ENCODE data around the gene PCDHGA8. TPM values are rescaled to one million over a fixed set of nuclear protein-coding genes. Genes with fewer than 3 reads are reported as not detected.
A peak's percentile ranks its signal among the peaks of the same experiment; 100 is the strongest.
"Not testable (repeated sequence)": the region's sequence is repeated elsewhere in the genome, so short reads cannot be mapped to it uniquely, and the experiment has no call there.

PCDHGA8 gene
- not detected for total RNA-seq

DNA sequence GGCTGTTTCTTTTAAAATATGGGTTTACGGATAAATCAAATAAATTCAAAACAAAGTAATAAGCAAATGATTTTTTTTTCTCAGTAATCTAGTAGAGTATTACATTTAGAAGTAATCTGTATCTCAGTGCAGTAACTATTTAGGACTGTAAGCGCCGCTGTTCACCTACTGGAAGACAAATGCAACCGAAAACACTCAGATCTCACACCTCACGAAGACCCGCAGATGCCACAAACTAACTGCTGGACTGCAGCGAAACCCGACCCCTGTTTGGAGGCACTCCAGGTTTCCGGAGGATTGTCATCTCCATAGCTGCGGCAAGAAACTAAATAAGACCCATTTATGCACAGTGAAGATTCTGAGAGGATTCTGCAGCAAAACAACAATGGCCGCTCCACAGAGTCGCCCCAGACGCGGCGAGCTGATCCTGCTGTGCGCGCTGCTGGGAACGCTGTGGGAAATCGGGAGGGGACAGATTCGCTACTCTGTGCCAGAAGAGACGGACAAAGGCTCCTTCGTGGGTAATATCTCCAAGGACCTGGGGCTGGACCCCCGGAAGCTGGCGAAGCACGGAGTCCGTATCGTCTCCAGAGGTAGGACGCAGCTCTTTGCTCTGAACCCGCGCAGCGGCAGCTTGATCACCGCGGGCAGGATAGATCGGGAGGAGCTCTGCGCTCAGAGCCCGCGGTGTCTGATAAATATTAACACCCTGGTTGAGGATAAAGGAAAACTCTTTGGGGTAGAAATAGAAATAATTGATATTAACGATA, at the start of gene PCDHGA8:
Gene PCDHGA8, plus strand, starts transcription at position 205 of the 770 bp plus-strand sequence. Its CDS starts 181 bp downstream, at position 386.
- ChIA-PET POLR2A (no interaction called here), CTCF (interaction anchor here (1.4 kb wide), 1 partner anchor 20 kb away, joined by 5 read pairs; the partner anchor contains the start of gene PCDHGA10)
- no peak for DNase-seq
- Mint-ChIP-seq H3K27me3 (peaks cover 36% of the 10 kb centered on the region), H3K9me3 (peaks cover 18% of the 10 kb centered on the region), H3K4me1 (no peaks in the 10 kb centered on the region), H3K36me3 (ENCODE audit: low read depth) (peaks cover 6% of the 10 kb centered on the region), H3K27ac (no peak within 1 kb of the TSS), H3K4me3 (no peak within 1 kb of the TSS)

DNA sequence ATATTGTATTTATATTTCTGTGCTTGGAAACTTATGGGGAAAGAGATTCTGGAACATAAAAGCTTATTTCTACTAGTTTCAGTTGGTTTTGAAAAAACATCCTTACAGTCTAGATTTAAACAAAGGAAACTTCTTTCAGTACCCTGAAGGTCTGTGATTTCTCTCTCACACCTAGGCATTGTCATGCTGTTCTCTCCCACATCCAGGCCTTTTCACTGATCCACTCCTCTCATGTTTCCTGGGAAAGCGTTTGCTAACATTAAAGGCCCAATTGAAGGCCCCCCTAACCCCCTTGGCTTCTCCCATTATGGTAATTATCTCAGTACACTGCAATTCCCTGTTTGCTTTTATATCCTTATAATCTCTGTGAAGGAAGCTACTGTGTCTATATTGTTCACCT, 49.7 kb upstream of the PCDHGA8 start:
- POLR2A ChIA-PET: interaction anchor here (0.6 kb wide), 2 partner anchors 59 to 92 kb away, joined by 3 read pairs; no protein-coding TSS in a partner anchor
- Mint-ChIP-seq H3K4me3 (no peak overlapping the region), H3K4me1 (no peaks in the 10 kb centered on the region), H3K27ac (no peak overlapping the region), H3K9me3 (peaks cover 31% of the 10 kb centered on the region), H3K27me3 (peaks cover 13% of the 10 kb centered on the region), H3K36me3 (ENCODE audit: low read depth) (peaks cover 5% of the 10 kb centered on the region)
- CTCF ChIA-PET: interaction anchor here (1.7 to 2.7 kb wide), 2 partner anchors 22 to 79 kb away, joined by 3 to 12 read pairs; partner anchors contain the start of gene TAF7
- DNase-seq: no peak

DNA sequence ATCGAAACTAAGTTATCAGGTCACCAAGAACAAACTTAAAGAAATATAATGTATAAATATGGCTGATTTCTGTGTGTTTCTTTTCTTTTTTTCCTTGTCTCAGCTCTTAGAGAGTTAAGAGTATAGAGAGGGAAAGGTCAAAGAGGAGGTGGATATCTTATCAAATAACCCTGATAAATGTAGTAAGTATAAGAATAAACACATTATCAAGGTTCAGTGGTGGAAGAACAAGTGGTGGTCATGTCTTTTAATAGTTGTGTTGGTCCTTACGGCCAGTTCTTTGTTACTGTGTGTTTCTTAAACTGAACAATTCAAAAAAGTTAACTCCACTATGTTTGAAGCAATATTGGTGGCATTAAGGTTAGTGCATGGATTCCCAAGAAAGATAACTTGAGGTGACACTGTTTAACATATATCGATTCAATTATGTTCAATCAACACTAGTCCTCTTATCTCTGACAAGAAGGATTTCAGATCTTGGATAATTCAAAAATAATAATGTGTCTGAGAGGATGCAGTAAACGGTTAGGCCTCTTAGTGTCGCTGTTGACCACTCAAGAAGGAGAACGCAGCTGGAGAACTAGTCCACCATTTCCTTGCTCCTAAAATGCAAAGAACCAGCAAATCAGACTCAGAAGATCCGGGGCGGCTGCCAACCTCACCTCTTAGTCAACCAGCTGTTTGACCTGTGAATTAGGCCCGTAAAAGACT, 49.0 kb upstream of the PCDHGA8 start, which contains the start of gene PCDHGA3:
Gene PCDHGA3, plus strand, starts transcription at position 588 of the 711 bp plus-strand sequence. CDS start 205 bp downstream, outside the sequence.
- ChIA-PET POLR2A (interaction anchor here (0.6 kb wide), 1 partner anchor 59 kb away, joined by 3 read pairs; no protein-coding TSS in a partner anchor), CTCF (interaction anchor here (0.5 to 2.7 kb wide), 5 partner anchors 13 to 78 kb away, joined by 3 to 12 read pairs (median 3); partner anchors contain the start of gene TAF7)
- Mint-ChIP-seq H3K27me3 (peaks cover 9% of the 10 kb centered on the region), H3K4me1 (no peaks in the 10 kb centered on the region), H3K4me3 (peak within 1 kb of the TSS; percentile 44), H3K27ac (no peak within 1 kb of the TSS), H3K9me3 (peaks cover 31% of the 10 kb centered on the region), H3K36me3 (ENCODE audit: low read depth) (peaks cover 5% of the 10 kb centered on the region)
- DNase-seq: no peak

DNA sequence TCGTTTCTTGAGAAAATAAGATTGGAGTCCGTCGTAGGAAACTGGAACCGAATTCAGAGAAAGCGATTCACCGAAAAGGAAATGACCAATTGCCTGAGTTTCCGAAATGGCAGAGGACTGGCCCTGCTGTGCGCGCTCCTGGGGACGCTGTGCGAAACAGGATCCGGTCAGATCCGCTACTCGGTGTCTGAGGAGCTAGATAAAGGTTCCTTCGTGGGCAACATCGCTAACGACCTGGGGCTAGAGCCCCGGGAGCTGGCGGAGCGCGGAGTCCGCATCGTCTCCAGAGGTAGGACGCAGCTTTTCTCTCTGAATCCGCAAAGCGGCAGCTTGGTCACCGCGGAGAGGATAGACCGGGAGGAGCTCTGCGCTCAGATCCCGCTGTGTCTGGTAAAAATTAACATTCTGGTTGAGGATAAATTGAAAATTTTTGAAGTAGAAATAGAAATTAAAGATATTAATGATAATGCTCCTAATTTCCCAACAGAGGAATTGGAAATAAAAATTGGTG, 48.4 kb upstream of the PCDHGA8 start:
- POLR2A ChIA-PET: no interaction called here
- no peak for DNase-seq
- no peak overlapping the region for H3K27ac Mint-ChIP-seq
- H3K27me3 Mint-ChIP-seq: peaks cover 5% of the 10 kb centered on the region
- CTCF ChIA-PET: interaction anchor here (0.9 to 2.7 kb wide), 3 partner anchors 24 to 77 kb away, joined by 3 to 12 read pairs (median 3); partner anchors contain the start of gene TAF7
- peak overlapping the region; percentile 44 for H3K4me3 Mint-ChIP-seq
- peaks cover 31% of the 10 kb centered on the region for H3K9me3 Mint-ChIP-seq
- H3K4me1 Mint-ChIP-seq: no peaks in the 10 kb centered on the region
- peaks cover 5% of the 10 kb centered on the region for H3K36me3 Mint-ChIP-seq (ENCODE audit: low read depth)

DNA sequence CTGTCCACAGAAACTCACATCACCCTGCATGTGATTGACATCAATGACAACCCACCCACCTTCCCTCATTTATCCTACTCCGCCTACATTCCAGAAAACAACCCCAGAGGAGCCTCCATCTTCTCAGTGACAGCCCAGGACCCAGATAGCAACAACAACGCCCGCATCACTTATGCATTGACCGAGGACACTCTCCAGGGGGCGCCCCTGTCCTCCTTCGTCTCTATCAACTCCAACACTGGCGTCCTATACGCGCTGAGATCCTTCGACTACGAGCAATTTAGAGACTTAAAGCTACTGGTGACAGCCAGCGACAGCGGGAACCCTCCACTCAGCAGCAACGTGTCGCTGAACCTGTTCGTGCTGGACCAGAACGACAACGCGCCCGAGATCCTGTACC, 47.1 kb upstream of the PCDHGA8 start:
- H3K4me1 Mint-ChIP-seq: peaks cover 2% of the 10 kb centered on the region
- H3K36me3 Mint-ChIP-seq (ENCODE audit: low read depth): peaks cover 7% of the 10 kb centered on the region
- no peak for DNase-seq
- POLR2A ChIA-PET: no interaction called here
- no peak overlapping the region for H3K4me3 Mint-ChIP-seq
- no peak overlapping the region for H3K27ac Mint-ChIP-seq
- H3K9me3 Mint-ChIP-seq: peaks cover 27% of the 10 kb centered on the region
- CTCF ChIA-PET: no interaction called here
- H3K27me3 Mint-ChIP-seq: peaks cover 3% of the 10 kb centered on the region

DNA sequence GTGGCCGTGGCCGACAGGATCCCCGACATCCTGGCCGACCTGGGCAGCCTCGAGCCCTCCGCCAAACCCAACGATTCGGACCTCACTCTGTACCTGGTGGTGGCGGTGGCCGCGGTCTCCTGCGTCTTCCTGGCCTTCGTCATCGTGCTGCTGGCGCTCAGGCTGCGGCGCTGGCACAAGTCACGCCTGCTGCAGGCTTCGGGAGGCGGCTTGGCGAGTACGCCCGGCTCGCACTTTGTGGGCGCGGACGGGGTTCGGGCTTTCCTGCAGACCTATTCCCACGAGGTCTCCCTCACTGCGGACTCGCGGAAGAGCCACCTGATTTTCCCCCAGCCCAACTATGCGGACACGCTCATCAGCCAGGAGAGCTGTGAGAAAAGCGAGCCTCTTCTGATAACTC, 46.4 kb upstream of the PCDHGA8 start:
- H3K27me3 Mint-ChIP-seq; DNase-seq; H3K27ac Mint-ChIP-seq; CTCF ChIA-PET; H3K4me1 Mint-ChIP-seq; H3K4me3 Mint-ChIP-seq; POLR2A ChIA-PET; H3K36me3 Mint-ChIP-seq (ENCODE audit: low read depth): not testable (repeated sequence)
- H3K9me3 Mint-ChIP-seq: peaks cover 27% of the 10 kb centered on the region

DNA sequence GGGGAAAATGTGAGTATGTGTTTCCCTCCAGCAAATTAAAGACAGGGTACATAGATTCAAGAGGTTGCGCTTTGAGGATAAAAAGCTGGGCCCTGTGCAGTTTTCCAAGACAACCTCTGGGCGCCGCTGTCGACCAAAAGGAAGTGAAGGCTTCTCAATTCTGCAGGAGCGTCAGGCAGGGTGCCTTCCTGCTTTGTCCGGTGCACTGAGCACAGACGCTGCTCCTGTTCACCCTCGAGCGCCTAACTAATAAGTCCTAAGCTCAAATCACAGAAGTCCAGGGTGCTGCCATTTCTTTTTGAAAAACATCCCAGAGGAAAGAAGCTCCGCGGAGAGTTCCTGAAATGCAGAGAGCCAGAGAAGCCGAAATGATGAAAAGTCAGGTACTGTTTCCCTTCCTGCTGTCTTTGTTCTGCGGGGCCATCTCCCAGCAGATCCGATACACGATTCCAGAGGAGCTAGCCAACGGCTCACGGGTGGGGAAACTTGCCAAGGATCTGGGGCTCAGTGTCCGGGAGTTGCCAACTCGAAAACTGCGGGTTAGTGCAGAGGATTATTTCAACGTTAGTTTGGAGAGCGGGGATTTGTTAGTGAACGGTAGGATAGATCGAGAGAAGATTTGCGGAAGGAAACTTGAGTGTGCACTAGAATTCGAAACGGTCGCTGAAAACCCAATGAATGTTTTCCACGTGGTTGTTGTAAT, 42.4 kb upstream of the PCDHGA8 start, which contains the start of gene PCDHGB1:
Gene PCDHGB1, plus strand, starts transcription at position 183 of the 703 bp plus-strand sequence. Its CDS starts 162 bp downstream, at position 345.
- Mint-ChIP-seq H3K4me3 (no peak within 1 kb of the TSS), H3K27ac (no peak within 1 kb of the TSS), H3K4me1 (peaks cover 2% of the 10 kb centered on the region), H3K27me3 (peaks cover 10% of the 10 kb centered on the region), H3K36me3 (ENCODE audit: low read depth) (peaks cover 8% of the 10 kb centered on the region), H3K9me3 (peaks cover 20% of the 10 kb centered on the region)
- CTCF ChIA-PET: interaction anchor here (0.9 to 1.4 kb wide), 8 partner anchors 19 to 214 kb away, joined by 3 to 4 read pairs (median 3); partner anchors contain the start of genes PCDHGA1, PCDHGB3, PCDHGB7 and TAF7
- POLR2A ChIA-PET: interaction anchor here (1.0 kb wide), 1 partner anchor 29 kb away, joined by 3 read pairs; the partner anchor contains the start of gene TAF7
- DNase-seq: peak; percentile 47

DNA sequence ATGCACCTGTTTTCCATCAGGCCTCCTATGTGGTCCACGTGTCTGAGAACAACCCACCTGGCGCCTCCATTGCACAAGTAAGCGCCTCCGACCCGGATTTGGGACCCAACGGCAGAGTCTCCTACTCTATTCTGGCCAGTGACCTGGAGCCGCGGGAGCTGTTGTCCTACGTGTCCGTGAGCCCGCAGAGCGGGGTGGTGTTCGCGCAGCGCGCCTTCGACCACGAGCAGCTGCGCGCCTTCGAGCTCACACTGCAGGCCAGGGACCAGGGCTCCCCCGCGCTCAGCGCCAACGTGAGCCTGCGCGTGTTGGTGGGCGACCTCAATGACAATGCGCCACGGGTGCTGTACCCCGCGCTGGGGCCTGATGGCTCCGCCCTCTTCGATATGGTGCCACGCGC, 40.8 kb upstream of the PCDHGA8 start:
- CTCF ChIA-PET: no interaction called here
- peaks cover 12% of the 10 kb centered on the region for H3K9me3 Mint-ChIP-seq
- no peak for DNase-seq
- H3K27me3 Mint-ChIP-seq: peaks cover 14% of the 10 kb centered on the region
- no peak overlapping the region for H3K27ac Mint-ChIP-seq
- H3K4me3 Mint-ChIP-seq: no peak overlapping the region
- peaks cover 2% of the 10 kb centered on the region for H3K4me1 Mint-ChIP-seq
- peaks cover 5% of the 10 kb centered on the region for H3K36me3 Mint-ChIP-seq (ENCODE audit: low read depth)
- POLR2A ChIA-PET: no interaction called here

DNA sequence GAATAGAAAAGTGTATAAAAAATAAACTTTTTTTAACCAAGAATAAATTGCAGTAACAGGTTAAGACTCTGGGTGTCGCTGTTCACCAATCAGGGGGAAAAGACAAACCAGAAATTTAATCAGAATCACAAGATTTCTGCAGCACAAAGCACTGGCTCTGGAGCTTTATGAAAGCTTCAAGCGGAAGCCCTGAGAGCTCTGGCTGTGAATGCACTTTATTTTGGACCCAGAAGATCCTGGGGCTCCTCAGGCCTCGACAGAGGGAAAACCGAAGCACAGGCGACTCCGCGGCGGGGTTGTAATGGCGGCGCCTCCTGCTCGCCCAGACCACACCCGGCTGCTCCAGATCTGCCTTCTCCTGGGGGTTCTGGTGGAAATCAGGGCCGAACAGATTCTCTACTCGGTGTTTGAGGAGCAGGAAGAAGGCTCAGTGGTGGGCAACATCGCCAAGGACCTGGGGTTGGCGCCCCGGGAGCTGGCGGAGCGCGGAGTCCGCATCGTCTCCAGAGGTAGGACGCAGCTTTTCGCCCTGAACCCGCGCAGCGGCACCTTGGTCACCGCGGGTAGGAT, 37.4 kb upstream of the PCDHGA8 start, which contains the start of gene PCDHGA4:
Gene PCDHGA4, plus strand, starts transcription at position 122 of the 570 bp plus-strand sequence. Its CDS starts 87 bp downstream, at position 209.
- no peak within 1 kb of the TSS for H3K4me3 Mint-ChIP-seq

DNA sequence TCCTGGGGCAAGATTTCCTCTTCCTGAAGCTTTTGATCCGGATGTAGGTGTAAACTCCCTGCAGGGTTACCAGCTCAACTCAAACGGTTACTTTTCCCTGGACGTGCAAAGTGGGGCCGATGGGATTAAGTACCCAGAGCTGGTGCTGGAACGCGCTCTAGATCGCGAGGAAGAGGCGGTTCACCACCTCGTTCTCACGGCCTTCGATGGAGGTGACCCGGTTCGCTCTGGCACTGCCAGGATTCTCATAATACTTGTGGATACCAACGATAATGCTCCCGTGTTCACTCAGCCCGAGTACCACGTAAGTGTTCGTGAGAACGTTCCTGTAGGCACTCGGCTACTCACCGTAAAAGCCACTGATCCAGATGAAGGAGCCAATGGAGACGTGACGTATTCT, 36.8 kb upstream of the PCDHGA8 start:
- Mint-ChIP-seq H3K27me3 (peaks cover 23% of the 10 kb centered on the region), H3K27ac (no peak overlapping the region), H3K36me3 (ENCODE audit: low read depth) (peaks cover 8% of the 10 kb centered on the region), H3K4me3 (no peak overlapping the region), H3K9me3 (peaks cover 11% of the 10 kb centered on the region), H3K4me1 (peaks cover 2% of the 10 kb centered on the region)
- ChIA-PET CTCF (interaction anchor here (0.6 to 1.5 kb wide), 4 partner anchors 30 to 65 kb away, joined by 3 to 4 read pairs (median 3); partner anchors contain the start of gene PCDHGA11), POLR2A (interaction anchor here (0.7 kb wide), 1 partner anchor 9 kb away, joined by 3 read pairs; no protein-coding TSS in a partner anchor)
- no peak for DNase-seq

More for the DNA sequence above, 37.4 kb upstream of the PCDHGA8 start, which contains the start of gene PCDHGA4:
- no peak for DNase-seq
- POLR2A ChIA-PET: interaction anchor here (0.7 kb wide), 1 partner anchor 8 kb away, joined by 3 read pairs; no protein-coding TSS in a partner anchor
- H3K27ac Mint-ChIP-seq: no peak within 1 kb of the TSS
- peaks cover 21% of the 10 kb centered on the region for H3K27me3 Mint-ChIP-seq
- peaks cover 8% of the 10 kb centered on the region for H3K36me3 Mint-ChIP-seq (ENCODE audit: low read depth)
- peaks cover 4% of the 10 kb centered on the region for H3K4me1 Mint-ChIP-seq
- CTCF ChIA-PET: interaction anchor here (0.6 to 1.8 kb wide), 5 partner anchors 29 to 66 kb away, joined by 3 to 6 read pairs (median 3); partner anchors contain the start of genes PCDHGA11 and TAF7
- peaks cover 11% of the 10 kb centered on the region for H3K9me3 Mint-ChIP-seq

DNA sequence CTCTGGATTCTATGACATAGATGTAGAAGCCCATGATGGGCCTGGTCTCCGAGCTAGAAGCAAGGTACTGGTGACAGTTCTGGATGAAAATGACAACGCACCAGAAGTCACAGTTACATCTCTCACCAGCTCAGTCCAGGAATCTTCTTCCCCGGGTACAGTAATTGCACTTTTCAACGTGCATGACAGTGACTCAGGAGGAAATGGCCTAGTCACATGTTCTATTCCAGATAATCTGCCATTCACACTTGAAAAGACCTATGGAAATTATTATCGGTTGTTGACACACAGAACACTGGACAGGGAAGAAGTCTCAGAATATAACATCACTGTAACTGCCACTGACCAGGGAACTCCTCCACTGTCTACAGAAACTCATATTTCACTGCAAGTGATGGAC, 36.3 kb upstream of the PCDHGA8 start:
- H3K36me3 Mint-ChIP-seq (ENCODE audit: low read depth): peaks cover 9% of the 10 kb centered on the region
- H3K27ac Mint-ChIP-seq: no peak overlapping the region
- H3K27me3 Mint-ChIP-seq: peaks cover 28% of the 10 kb centered on the region
- H3K9me3 Mint-ChIP-seq: peaks cover 16% of the 10 kb centered on the region
- ChIA-PET POLR2A (no interaction called here), CTCF (interaction anchor here (0.8 kb wide), 1 partner anchor 41 kb away, joined by 3 read pairs; no protein-coding TSS in a partner anchor)
- DNase-seq: no peak
- peaks cover 2% of the 10 kb centered on the region for H3K4me1 Mint-ChIP-seq
- no peak overlapping the region for H3K4me3 Mint-ChIP-seq

Data from activated CD4-positive, alpha-beta memory T cell treated with anti-CD3 and anti-CD28 coated beads, Interleukin-2, amount 10 ng/mL, durations not matched to agents 7 days and 5 days (primary cell).